Breast epithelium (tissue), 4 donors: Measurements from ENCODE around the gene CIBAR2. TPM values are rescaled to one million over a fixed set of nuclear protein-coding genes. Genes with fewer than 3 reads are reported as not detected.

Experiments used
- DNase-seq, 2 donors: peaks; one replicate each; pipeline ENCODE4 v3.0.0-alpha.2; 2019; ENCODE audit warnings: low spot score in 2 of 2
- H3K27ac ChIP-seq, 2 donors: fragments of 200-600 bp; sonication (generic) in 1 of 2; one replicate each; pipeline ENCODE4 v1.5.1; 2016 to 2019; ENCODE audit warnings: mild to moderate bottlenecking in 1 of 2
- H3K27me3 ChIP-seq, 2 donors: fragments of 200-600 bp; sonication (generic) in 1 of 2; one replicate each; pipeline versions ENCODE4 v1.5.1 to v1.6.0; 2017 to 2019; ENCODE audit warnings: control low read depth in 1 of 2, mild to moderate bottlenecking in 1 of 2
- H3K36me3 ChIP-seq: fragments of 200-600 bp; one replicate; pipeline ENCODE4 v1.5.1; 2019
- H3K4me1 ChIP-seq, 2 donors: fragments of 200-600 bp; sonication (generic); one replicate each; pipeline ENCODE4 v1.5.1; 2016 to 2019; ENCODE audit warnings: control low read depth in 1 of 2
- H3K4me3 ChIP-seq, 3 donors: fragments of 200-600 bp; sonication (generic); 1 replicate in 2 of 3; 2 replicates in 1 of 3; pipeline ENCODE4 v1.5.1; 2016 to 2019; ENCODE audit warnings: mild to moderate bottlenecking in 3 of 3, moderate library complexity in 2 of 3
- H3K9me3 ChIP-seq, 2 donors: fragments of 200-600 bp; sonication (generic) in 1 of 2; one replicate each; pipeline ENCODE4 v1.5.1; 2016 to 2019; ENCODE audit warnings: control low read depth in 1 of 2
- CTCF ChIP-seq, 3 donors: fragments of 450-650 bp; IDR thresholded peaks; one replicate each; pipeline ENCODE4 v1.5.1; 2016 to 2017; ENCODE audit warnings: antibody characterized with exemption in 3 of 3, mild to moderate bottlenecking in 3 of 3, moderate library complexity in 3 of 3
- POLR2A ChIP-seq: fragments of 450-650 bp; IDR thresholded peaks from one replicate; pipeline ENCODE4 v1.6.1; 2016; ENCODE audit warnings: antibody characterized with exemption, mild to moderate bottlenecking, moderate library complexity
- POLR2AphosphoS5 ChIP-seq, 3 donors: sonication (generic); formaldehyde crosslinking; IDR thresholded peaks; one replicate each; pipeline ENCODE4 v1.6.1; 2017; ENCODE audit warnings: antibody characterized with exemption in 3 of 3
- intact Hi-C: fragments of 100-400 bp; cut with DNase I; formaldehyde crosslinking; loops from one replicate; pipeline ENCODE4 v1.15.1; 2023; ENCODE audit warnings: low total_unique reads
- total RNA-seq, 3 donors: library from RNA; depleted of rRNA; stranded (reverse); fragments of >200 nt; gene quantifications; one replicate each; pipeline ENCODE4 v1.1.0, GENCODE V29; 2016

Gene CIBAR2
- total RNA-seq, 3 donors from 2014 or later, result not detected

GRCh38 chr16:85127379-85127723 is 15.1 kb upstream of the CIBAR2 start:
- intact Hi-C loops, result no loop called here
- H3K4me3 ChIP-seq, result no peak overlapping the region
- TF ChIP-seq POLR2AphosphoS5 (IDR thresholded peaks at IDR 0.05) (no peak), POLR2A (no peak), CTCF (IDR thresholded peaks at IDR 0.05) (no peak)
- H3K27me3 ChIP-seq, result no peaks in the 10 kb centered on the region
- no peaks in the 10 kb centered on the region for H3K9me3 ChIP-seq
- H3K36me3 ChIP-seq, result no peaks in the 10 kb centered on the region
- DNase-seq, result no peak
- peaks cover 0 to 22% of the 10 kb centered on the region in 2 donors for H3K4me1 ChIP-seq
- H3K27ac ChIP-seq, result peak overlapping the region in 1 of 2 donors; percentile 91

- H3K27ac ChIP-seq, result peak overlapping the region; percentile 79 to 91
- H3K4me1 ChIP-seq, result peaks cover 0 to 22% of the 10 kb centered on the region in 2 donors
Observed at GRCh38 chr16:85126705-85127378, 14.6 kb upstream of the CIBAR2 start.

GRCh38 chr16:85126394-85126704 is 14.1 kb upstream of the CIBAR2 start:
- no peaks in the 10 kb centered on the region for H3K9me3 ChIP-seq
- intact Hi-C loops, result no loop called here
- no peaks in the 10 kb centered on the region for H3K27me3 ChIP-seq
- no peak for DNase-seq
- H3K27ac ChIP-seq, result peak overlapping the region; percentile 79 to 91
- TF ChIP-seq CTCF (IDR thresholded peaks at IDR 0.05), result no peak
- no peak for TF ChIP-seq POLR2AphosphoS5 (IDR thresholded peaks at IDR 0.05)
- TF ChIP-seq POLR2A, result no peak
- no peaks in the 10 kb centered on the region for H3K36me3 ChIP-seq
- H3K4me3 ChIP-seq, result no peak overlapping the region
- peaks cover 0 to 22% of the 10 kb centered on the region in 2 donors for H3K4me1 ChIP-seq

More at GRCh38 chr16:85126705-85127378, 14.6 kb upstream of the CIBAR2 start:
- TF ChIP-seq POLR2AphosphoS5 (IDR thresholded peaks at IDR 0.05) (no peak), POLR2A (no peak), CTCF (IDR thresholded peaks at IDR 0.05) (no peak)
- intact Hi-C loops, result no loop called here
- peak overlapping the region in 1 of 3 donors; percentile 13 for H3K4me3 ChIP-seq
- no peaks in the 10 kb centered on the region for H3K27me3 ChIP-seq
- no peaks in the 10 kb centered on the region for H3K36me3 ChIP-seq
- no peaks in the 10 kb centered on the region for H3K9me3 ChIP-seq
- DNase-seq, result peak in 1 of 2 donors; percentile 68

- no peaks in the 10 kb centered on the region for H3K36me3 ChIP-seq
- H3K4me1 ChIP-seq, result peaks cover 0 to 18% of the 10 kb centered on the region in 2 donors
- intact Hi-C loops, result no loop called here
- no peak for DNase-seq
- no peak overlapping the region for H3K4me3 ChIP-seq
- H3K27me3 ChIP-seq, result no peaks in the 10 kb centered on the region
- no peaks in the 10 kb centered on the region for H3K9me3 ChIP-seq
- peak overlapping the region; percentile 79 to 91 for H3K27ac ChIP-seq
- no peak for TF ChIP-seq POLR2A
- no peak for TF ChIP-seq CTCF (IDR thresholded peaks at IDR 0.05)
- TF ChIP-seq POLR2AphosphoS5 (IDR thresholded peaks at IDR 0.05), result no peak
Observed at GRCh38 chr16:85125570-85126393, 13.5 kb upstream of the CIBAR2 start.

- no peaks in the 10 kb centered on the region for H3K27me3 ChIP-seq
- TF ChIP-seq POLR2AphosphoS5 (IDR thresholded peaks at IDR 0.05), result no peak
- TF ChIP-seq POLR2A, result no peak
- TF ChIP-seq CTCF (IDR thresholded peaks at IDR 0.05), result no peak
- H3K27ac ChIP-seq, result peak overlapping the region; percentile 80 to 85
- intact Hi-C loops, result no loop called here
- H3K4me1 ChIP-seq, result peaks cover 0 to 9% of the 10 kb centered on the region in 2 donors
- H3K9me3 ChIP-seq, result no peaks in the 10 kb centered on the region
- H3K4me3 ChIP-seq, result no peak overlapping the region
- no peaks in the 10 kb centered on the region for H3K36me3 ChIP-seq
- DNase-seq, result no peak
Observed at GRCh38 chr16:85124636-85125346, 12.5 kb upstream of the CIBAR2 start.
